DMS114 treated with DMSO at 0.1 percent for 48 hours (cell line): ENCODE results near the gene MTA3.
"Not testable (repeated sequence)": the region's sequence is repeated elsewhere in the genome, so short reads cannot be mapped to it uniquely, and the experiment has no call there.

Experiments used
- DNase-seq: peaks from one replicate; lab custom pipeline; 2025; ENCODE audit not compliant: unreplicated experiment; lab: John Stamatoyannopoulos, UW

The MTA3 gene

GRCh38 chr2:42726680-42727079 lies 158.2 kb downstream of the MTA3 start:
- DNase-seq = no peak

GRCh38 chr2:42731316-42731715 lies 162.9 kb downstream of the MTA3 start:
- not testable (repeated sequence) for DNase-seq

- DNase-seq = no peak
Measured at GRCh38 chr2:42733852-42734251, 165.4 kb downstream of the MTA3 start.

- no peak for DNase-seq
Measured at GRCh38 chr2:42736598-42737322, 168.3 kb downstream of the MTA3 start.

- no peak for DNase-seq
Measured at GRCh38 chr2:42741140-42741539, 172.7 kb downstream of the MTA3 start.

- no peak for DNase-seq
Measured at GRCh38 chr2:42742740-42743658, 174.6 kb downstream of the MTA3 start.

- DNase-seq = no peak
Measured at GRCh38 chr2:42743659-42743990, 175.2 kb downstream of the MTA3 start.

- DNase-seq = no peak
Measured at GRCh38 chr2:42744545-42745082, 176.2 kb downstream of the MTA3 start.

GRCh38 chr2:42747422-42747821 lies 179.0 kb downstream of the MTA3 start:
- no peak for DNase-seq

GRCh38 chr2:42748840-42749239 lies 180.4 kb downstream of the MTA3 start:
- no peak for DNase-seq

GRCh38 chr2:42752314-42752713 lies 183.9 kb downstream of the MTA3 start:
- no peak for DNase-seq

- DNase-seq = no peak
Measured at GRCh38 chr2:42752816-42753813, 184.7 kb downstream of the MTA3 start.

- no peak for DNase-seq
Measured at GRCh38 chr2:42754021-42754775, 185.8 kb downstream of the MTA3 start.

GRCh38 chr2:42754776-42755140 lies 186.3 kb downstream of the MTA3 start:
- no peak for DNase-seq

GRCh38 chr2:42755191-42755880 lies 186.9 kb downstream of the MTA3 start:
- no peak for DNase-seq

GRCh38 chr2:42756150-42756775 lies 187.8 kb downstream of the MTA3 start:
- no peak for DNase-seq

- DNase-seq = no peak
Measured at GRCh38 chr2:42756966-42757513, 188.6 kb downstream of the MTA3 start.

GRCh38 chr2:42757981-42758740 lies 189.7 kb downstream of the MTA3 start:
- DNase-seq = no peak
